ENCODE measurements around the gene RGS4.

Gene RGS4

GRCh38 chr1:163090321-163090945, 21.3 kb downstream of the RGS4 start:
- no peak for TF ChIP-seq CTCF (IDR thresholded peaks at IDR 0.05; ENCODE audit: borderline replicate concordance, control extremely low read depth, extremely low read depth, insufficient read depth, missing control alignments)
- no peak for DNase-seq (ENCODE audit: low spot score)
- in situ Hi-C loops (cut with MboI; ENCODE audit: low sequenced_read_pairs, unreplicated experiment): loop anchor here (25.0 kb wide), 1 partner anchor 103 kb away; no protein-coding TSS in a partner anchor

- no peak for DNase-seq (ENCODE audit: low spot score)
- TF ChIP-seq CTCF (IDR thresholded peaks at IDR 0.05; ENCODE audit: borderline replicate concordance, control extremely low read depth, extremely low read depth, insufficient read depth, missing control alignments): no peak
- in situ Hi-C loops (cut with MboI; ENCODE audit: low sequenced_read_pairs, unreplicated experiment): loop anchor here (25.0 kb wide), 1 partner anchor 106 kb away; no protein-coding TSS in a partner anchor
These were observed 24.0 kb downstream of the RGS4 start for GRCh38 chr1:163093169-163093568.

- in situ Hi-C loops (cut with MboI; ENCODE audit: low sequenced_read_pairs, unreplicated experiment): loop anchor here (25.0 kb wide), 1 partner anchor 106 kb away; no protein-coding TSS in a partner anchor
- no peak for DNase-seq (ENCODE audit: low spot score)
- TF ChIP-seq CTCF (IDR thresholded peaks at IDR 0.05; ENCODE audit: borderline replicate concordance, control extremely low read depth, extremely low read depth, insufficient read depth, missing control alignments): no peak
These were observed 24.4 kb downstream of the RGS4 start for GRCh38 chr1:163093579-163093978.

GRCh38 chr1:163094182-163094581, 25.0 kb downstream of the RGS4 start:
- in situ Hi-C loops (cut with MboI; ENCODE audit: low sequenced_read_pairs, unreplicated experiment): loop anchor here (25.0 kb wide), 1 partner anchor 107 kb away; no protein-coding TSS in a partner anchor
- DNase-seq (ENCODE audit: low spot score): no peak
- TF ChIP-seq CTCF (IDR thresholded peaks at IDR 0.05; ENCODE audit: borderline replicate concordance, control extremely low read depth, extremely low read depth, insufficient read depth, missing control alignments): no peak

- DNase-seq (ENCODE audit: low spot score): no peak
- in situ Hi-C loops (cut with MboI; ENCODE audit: low sequenced_read_pairs, unreplicated experiment): loop anchor here (25.0 kb wide), 1 partner anchor 107 kb away; no protein-coding TSS in a partner anchor
- no peak for TF ChIP-seq CTCF (IDR thresholded peaks at IDR 0.05; ENCODE audit: borderline replicate concordance, control extremely low read depth, extremely low read depth, insufficient read depth, missing control alignments)
These were observed 25.4 kb downstream of the RGS4 start for GRCh38 chr1:163094589-163094988.

GRCh38 chr1:163095213-163095612, 26.1 kb downstream of the RGS4 start:
- no peak for TF ChIP-seq CTCF (IDR thresholded peaks at IDR 0.05; ENCODE audit: borderline replicate concordance, control extremely low read depth, extremely low read depth, insufficient read depth, missing control alignments)
- in situ Hi-C loops (cut with MboI; ENCODE audit: low sequenced_read_pairs, unreplicated experiment): loop anchor here (25.0 kb wide), 1 partner anchor 108 kb away; no protein-coding TSS in a partner anchor

More at GRCh38 chr1:163095213-163095612, 26.1 kb downstream of the RGS4 start:
- DNase-seq (ENCODE audit: low spot score): no peak

Measured in GM13976 (cell line).